HL-60/S4 treated with phorbol 12-myristate 13-acetate at 8.2 ng/mL for 4 days and 3 days (cell line): ENCODE data around the gene RIC3.

ENCODE experiments used
- in situ Hi-C: fragments of 300-500 bp; cut with MboI; formaldehyde crosslinking; loops from 2 replicates; pipeline ENCODE4 v1.15.0; 2022; ENCODE audit warnings: low sequenced_read_pairs

The RIC3 gene

GRCh38 chr11:8090756-8091155 lies 78.1 kb downstream of the RIC3 start:
- in situ Hi-C loops = no loop called here

- in situ Hi-C loops = no loop called here
These were observed 78.9 kb downstream of the RIC3 start for GRCh38 chr11:8089791-8090510.

GRCh38 chr11:8087756-8088155 lies 81.1 kb downstream of the RIC3 start:
- in situ Hi-C loops = no loop called here

GRCh38 chr11:8087185-8087584 lies 81.6 kb downstream of the RIC3 start:
- in situ Hi-C loops = no loop called here

- in situ Hi-C loops = no loop called here
These were observed 82.3 kb downstream of the RIC3 start for GRCh38 chr11:8086571-8086970.

GRCh38 chr11:8086001-8086479 lies 82.8 kb downstream of the RIC3 start:
- in situ Hi-C loops = no loop called here

- in situ Hi-C loops = no loop called here
These were observed 83.7 kb downstream of the RIC3 start for GRCh38 chr11:8085011-8085645.

- in situ Hi-C loops = no loop called here
These were observed 84.5 kb downstream of the RIC3 start for GRCh38 chr11:8084352-8084751.

- in situ Hi-C loops = no loop called here
These were observed 84.9 kb downstream of the RIC3 start for GRCh38 chr11:8083871-8084281.

GRCh38 chr11:8083088-8083395 lies 85.8 kb downstream of the RIC3 start:
- in situ Hi-C loops = no loop called here

- in situ Hi-C loops = no loop called here
These were observed 86.3 kb downstream of the RIC3 start for GRCh38 chr11:8082391-8083087.

GRCh38 chr11:8081591-8082250 lies 87.1 kb downstream of the RIC3 start:
- in situ Hi-C loops = no loop called here

GRCh38 chr11:8080674-8081590 lies 87.9 kb downstream of the RIC3 start, which contains the start of gene TUB:
TSS of gene TUB (plus strand) at chr11:8081211. CDS start at chr11:8081511, 300 bp downstream.
- in situ Hi-C loops = no loop called here

GRCh38 chr11:8080069-8080670 lies 88.7 kb downstream of the RIC3 start:
- in situ Hi-C loops = no loop called here

GRCh38 chr11:8079111-8079675 lies 89.6 kb downstream of the RIC3 start:
- in situ Hi-C loops = no loop called here

GRCh38 chr11:8075119-8075726 lies 93.6 kb downstream of the RIC3 start:
- in situ Hi-C loops = no loop called here

- in situ Hi-C loops = no loop called here
These were observed 96.9 kb downstream of the RIC3 start for GRCh38 chr11:8071616-8072581.
